GM21447 (cell line): ENCODE results near the gene SARS1.
"Not testable (repeated sequence)": the region's sequence is repeated elsewhere in the genome, so short reads cannot be mapped to it uniquely, and the experiment has no call there.

Experiments used
- ATAC-seq: cut with Tn5 transposase; IDR thresholded peaks from one replicate; pipeline ENCODE4 v1.9.1; 2021; ENCODE audit not compliant: unreplicated experiment

Gene SARS1

DNA sequence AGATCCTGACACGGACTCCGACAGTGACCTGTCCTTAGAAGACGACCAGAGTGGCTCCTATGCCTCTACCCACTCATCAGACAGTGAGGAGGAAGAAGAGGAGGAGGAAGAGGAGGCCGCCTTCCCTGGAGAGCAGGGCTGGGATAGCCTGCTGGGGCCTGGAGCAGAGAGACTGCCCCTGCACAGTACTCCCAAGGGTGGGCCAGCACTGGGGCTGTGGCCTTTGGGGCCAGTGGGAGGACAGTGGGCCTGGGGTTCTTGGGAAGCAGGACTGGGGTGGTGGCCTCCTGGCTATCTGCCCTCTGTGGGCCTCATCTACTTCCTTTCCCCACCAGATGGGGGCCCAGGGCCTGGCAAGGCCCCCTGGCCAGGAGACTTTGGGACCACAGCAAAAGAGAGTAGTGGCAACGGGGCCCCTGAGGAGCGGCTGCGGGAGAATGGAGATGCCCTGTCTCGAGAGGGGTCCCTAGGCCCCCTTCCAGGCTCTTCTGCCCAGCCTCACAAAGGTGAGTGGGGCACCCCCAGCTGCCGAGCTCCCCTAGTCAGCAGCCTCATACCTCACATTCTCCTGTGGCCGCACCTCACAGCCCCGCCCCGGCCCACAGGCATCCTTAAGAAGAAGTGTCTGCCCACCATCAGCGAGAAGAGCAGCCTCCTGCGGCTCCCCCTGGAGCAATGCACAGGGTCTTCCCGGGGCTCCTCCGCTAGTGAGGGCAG lies 59.3 kb downstream of the SARS1 start:
- no peak for ATAC-seq

- no peak for ATAC-seq
These were observed 60.0 kb downstream of the SARS1 start for GRCh38 chr1:109273570-109274288.

DNA sequence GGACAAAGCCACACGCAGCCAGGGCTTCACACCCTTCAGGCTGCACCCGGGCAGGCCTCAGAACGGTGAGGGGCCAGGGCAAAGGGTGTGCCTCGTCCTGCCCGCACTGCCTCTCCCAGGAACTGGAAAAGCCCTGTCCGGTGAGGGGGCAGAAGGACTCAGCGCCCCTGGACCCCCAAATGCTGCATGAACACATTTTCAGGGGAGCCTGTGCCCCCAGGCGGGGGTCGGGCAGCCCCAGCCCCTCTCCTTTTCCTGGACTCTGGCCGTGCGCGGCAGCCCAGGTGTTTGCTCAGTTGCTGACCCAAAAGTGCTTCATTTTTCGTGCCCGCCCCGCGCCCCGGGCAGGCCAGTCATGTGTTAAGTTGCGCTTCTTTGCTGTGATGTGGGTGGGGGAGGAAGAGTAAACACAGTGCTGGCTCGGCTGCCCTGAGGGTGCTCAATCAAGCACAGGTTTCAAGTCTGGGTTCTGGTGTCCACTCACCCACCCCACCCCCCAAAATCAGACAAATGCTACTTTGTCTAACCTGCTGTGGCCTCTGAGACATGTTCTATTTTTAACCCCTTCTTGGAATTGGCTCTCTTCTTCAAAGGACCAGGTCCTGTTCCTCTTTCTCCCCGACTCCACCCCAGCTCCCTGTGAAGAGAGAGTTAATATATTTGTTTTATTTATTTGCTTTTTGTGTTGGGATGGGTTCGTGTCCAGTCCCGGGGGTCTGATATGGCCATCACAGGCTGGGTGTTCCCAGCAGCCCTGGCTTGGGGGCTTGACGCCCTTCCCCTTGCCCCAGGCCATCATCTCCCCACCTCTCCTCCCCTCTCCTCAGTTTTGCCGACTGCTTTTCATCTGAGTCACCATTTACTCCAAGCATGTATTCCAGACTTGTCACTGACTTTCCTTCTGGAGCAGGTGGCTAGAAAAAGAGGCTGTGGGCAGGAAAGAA lies 61.1 kb downstream of the SARS1 start:
- no peak for ATAC-seq

DNA sequence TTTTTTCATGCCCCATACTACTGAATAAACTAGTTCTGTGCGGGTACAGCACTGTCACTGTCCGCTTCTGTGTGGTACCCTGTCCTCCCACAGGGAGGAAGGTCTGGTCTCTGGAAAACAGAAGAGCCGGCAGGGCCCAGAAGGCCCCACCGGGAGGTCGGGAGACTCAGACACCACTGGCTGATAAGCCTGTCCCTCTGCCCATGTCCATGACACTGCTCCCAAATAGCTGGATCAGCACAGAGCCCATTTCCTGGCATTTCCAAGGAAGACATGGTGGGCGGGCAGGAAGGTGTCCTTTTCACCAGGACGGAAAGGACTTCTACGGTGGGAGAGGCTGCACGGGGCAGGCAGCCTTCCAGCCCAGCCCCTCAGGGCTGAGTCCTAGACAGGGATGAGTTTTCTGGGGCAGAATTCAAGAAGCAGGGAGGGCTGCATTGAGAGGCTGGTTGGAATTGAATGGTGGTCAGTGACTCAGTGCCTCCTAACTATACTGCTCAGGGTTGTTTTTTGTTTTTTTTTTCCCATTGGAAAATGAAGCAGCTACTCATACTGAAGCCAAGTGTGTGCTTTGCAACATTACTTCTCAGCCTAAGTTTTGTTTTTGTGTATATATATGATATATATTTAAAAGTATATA lies 62.1 kb downstream of the SARS1 start:
- no peak for ATAC-seq

DNA sequence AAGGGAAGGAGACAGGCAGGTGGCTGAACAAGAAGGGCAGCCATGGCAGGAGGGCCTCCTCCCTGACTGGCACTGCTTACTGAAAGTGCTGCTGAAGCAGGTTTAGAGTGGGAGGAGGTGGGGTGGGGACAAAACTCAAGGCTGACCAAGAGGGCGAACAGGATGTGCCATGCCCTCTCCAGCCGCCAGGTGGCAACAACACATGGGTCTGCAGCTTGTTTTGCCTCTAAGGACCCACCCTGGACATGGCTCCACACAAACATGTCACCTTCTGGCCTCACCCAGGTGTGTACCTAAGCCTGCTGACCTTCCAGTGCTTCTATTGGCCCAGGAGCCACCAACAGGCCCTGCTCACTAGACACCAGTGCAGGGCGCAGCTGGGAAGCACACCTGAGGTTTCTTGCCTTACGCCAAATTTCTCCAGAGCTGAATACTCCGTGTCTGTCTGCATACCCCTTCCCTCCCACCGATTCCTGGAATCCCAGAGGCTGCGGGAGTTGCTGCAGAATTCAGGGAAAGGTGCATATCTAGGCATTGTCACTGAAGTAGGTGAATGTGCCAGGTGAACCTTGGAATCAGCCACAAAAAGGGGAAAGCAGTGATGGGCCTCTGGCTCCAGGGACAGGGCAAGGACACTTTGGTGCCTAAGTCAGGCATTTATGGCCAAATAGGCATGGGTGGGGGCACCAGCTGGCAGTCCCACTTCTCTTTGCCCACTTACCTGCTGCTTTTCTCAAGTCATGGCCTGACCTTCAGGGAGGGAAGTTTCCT lies 63.9 kb downstream of the SARS1 start:
- ATAC-seq = peak; percentile 61

DNA sequence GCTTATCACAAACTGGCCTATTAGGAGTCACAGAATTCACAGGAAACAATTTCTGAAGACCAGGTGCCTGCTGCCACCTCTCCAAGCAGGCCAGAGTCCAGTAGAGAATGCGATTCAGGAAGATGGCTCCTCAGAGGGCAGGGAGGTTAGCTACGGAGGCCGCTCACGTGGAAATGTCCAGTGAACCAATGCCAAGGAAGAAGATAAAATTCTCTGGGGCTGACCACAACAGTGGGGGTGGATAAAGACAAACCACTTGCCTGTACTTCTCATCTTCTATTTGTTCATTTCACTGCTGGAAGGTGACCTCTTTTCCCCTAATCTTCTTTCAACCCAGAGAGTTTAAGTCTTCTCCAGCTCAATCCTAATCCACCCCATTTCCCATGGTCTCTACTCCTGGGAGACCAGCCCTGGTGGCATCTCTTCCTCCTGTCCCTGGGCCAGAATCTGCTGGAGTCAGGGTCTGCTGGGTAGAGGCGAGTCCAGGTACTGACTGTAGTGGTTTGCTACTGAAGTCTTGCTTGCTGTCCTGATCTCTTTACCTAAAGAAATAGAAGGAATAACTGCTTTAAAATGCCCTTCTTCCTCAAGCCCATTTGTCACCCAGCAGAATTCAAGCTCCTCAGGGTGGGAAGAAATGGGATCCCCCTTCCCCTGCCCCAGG lies 66.0 kb downstream of the SARS1 start:
- no peak for ATAC-seq

DNA sequence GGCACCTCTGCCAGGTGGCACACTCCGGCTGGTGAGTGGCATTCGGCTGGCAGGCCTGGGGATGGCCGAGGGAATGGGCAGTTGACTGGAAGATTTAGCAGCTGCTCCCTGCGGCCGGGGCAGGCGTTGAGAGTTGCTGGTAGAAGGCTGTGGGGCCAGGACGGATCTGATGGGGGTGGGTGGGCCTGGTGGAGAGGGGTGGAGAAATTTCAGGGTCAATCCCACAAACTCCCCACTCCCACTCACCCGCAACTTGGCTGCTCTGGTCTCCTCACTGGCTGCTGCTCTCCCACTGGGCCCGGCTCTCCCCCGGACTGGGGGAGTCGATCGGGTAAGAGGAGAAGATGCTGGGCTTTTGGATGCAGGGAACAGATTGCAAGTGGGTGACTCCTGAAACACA lies 67.1 kb downstream of the SARS1 start:
- ATAC-seq = no peak

GRCh38 chr1:109281680-109282496 lies 68.2 kb downstream of the SARS1 start:
- no peak for ATAC-seq

- no peak for ATAC-seq
These were observed 68.8 kb downstream of the SARS1 start for GRCh38 chr1:109282497-109282951.

- peak; percentile 95 for ATAC-seq
These were observed 69.4 kb downstream of the SARS1 start, which contains the start of gene PSRC1 for GRCh38 chr1:109282952-109283747. TSS of gene PSRC1 (minus strand) at chr1:109283145.

DNA sequence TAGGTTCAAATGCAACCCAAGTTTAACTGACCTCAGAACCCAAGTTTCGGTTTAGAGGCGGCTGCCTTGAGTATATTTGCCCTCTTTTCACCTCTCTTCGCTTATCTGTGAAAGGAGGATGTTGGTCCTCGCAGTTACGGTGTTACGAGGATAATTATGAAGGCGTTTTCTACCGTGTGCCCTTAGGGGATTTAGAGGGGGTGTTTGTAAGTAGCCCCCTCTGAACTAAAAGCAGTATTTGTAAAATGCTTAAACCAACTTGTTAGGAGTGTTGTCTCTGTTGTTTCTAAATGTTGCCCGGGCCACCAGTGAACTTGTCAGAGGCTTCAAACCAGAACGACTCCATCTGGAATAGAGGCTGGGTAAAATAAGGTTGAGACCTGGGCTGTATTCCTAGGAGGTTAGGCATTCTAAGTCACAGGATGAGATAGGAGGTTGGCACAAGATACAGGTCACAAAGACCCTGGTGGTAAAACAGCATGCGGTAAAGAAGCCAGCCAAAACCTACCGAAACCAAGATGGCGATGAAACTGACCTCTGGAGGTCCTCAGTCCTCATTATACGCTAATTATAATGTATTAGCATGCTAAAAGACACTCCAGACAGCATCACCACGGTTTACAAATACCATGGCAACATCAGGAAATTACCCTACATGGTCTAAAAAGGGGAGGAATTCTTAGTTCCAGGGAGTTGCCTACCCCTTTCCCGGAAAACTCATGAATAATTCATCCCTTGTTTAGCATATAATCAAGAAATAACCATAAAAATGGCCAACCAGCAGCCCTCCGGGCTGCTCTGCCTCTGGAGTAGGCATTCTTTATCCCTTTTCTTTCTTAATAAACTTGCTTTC lies 70.3 kb downstream of the SARS1 start:
- ATAC-seq = no peak

DNA sequence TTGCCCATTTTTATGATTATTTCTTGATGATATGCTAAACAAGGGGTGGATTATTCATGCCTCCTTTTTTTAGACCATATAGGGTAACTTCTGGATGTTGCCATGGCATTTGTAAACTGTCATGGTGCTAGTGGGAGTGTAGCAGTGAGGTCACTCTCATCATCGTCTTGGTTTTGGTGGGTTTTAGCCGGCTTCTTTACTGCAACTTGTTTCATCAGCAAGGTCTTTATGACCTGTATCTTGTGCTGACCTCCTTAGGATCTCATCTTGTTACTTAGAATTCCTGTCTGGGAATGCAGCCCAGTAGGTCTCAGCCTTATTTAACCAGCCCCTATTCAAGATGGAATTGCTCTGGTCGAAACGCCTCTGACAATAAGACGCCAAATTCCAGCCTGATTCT lies 73.0 kb downstream of the SARS1 start:
- ATAC-seq = not testable (repeated sequence)
